SK-N-SH treated with all-trans-retinoic acid at 6 μM for 48 hours (cell line): ENCODE data around the gene KCNIP1.

ENCODE experiments used
- ARNTL ChIP-seq: fragments of 450-650 bp; formaldehyde crosslinking; IDR thresholded peaks from 2 replicates; pipeline ENCODE4 v1.5.0; 2020; ENCODE audit warnings: low read depth, mild to moderate bottlenecking, moderate library complexity, borderline replicate concordance
- CSDC2 ChIP-seq: fragments of 250-450 bp; sonication (Bioruptor Pico); IDR thresholded peaks from 2 replicates; pipeline ENCODE4 v1.5.0; 2020; ENCODE audit warnings: mild to moderate bottlenecking, moderate library complexity
- ESRRG ChIP-seq: fragments of 250-450 bp; sonication (Bioruptor Pico); IDR thresholded peaks from 2 replicates; pipeline ENCODE4 v1.6.1; 2021; ENCODE audit warnings: mild to moderate bottlenecking
- GLIS3 ChIP-seq: fragments of 250-450 bp; sonication (Bioruptor Pico); IDR thresholded peaks from 2 replicates; pipeline ENCODE4 v1.5.0; 2020; ENCODE audit warnings: mild to moderate bottlenecking, moderate library complexity
- ISL1 ChIP-seq: fragments of 250-450 bp; sonication (Bioruptor Pico); IDR thresholded peaks from 2 replicates; pipeline ENCODE4 v2.1.2; 2022; ENCODE audit warnings: mild to moderate bottlenecking, moderate library complexity
- OSR1 ChIP-seq: fragments of 250-450 bp; sonication (Bioruptor Pico); IDR thresholded peaks from 2 replicates; pipeline ENCODE4 v1.8.0; 2022; ENCODE audit warnings: moderate library complexity, mild to moderate bottlenecking, inconsistent platforms
- RARB ChIP-seq: fragments of 250-450 bp; sonication (Bioruptor Pico); IDR thresholded peaks from 2 replicates; pipeline ENCODE4 v1.8.0; 2021; ENCODE audit warnings: mild to moderate bottlenecking, moderate library complexity
- TCF4 ChIP-seq: fragments of 250-450 bp; sonication (Bioruptor Pico); IDR thresholded peaks from 2 replicates; pipeline ENCODE4 v1.8.0; 2021; ENCODE audit warnings: mild to moderate bottlenecking, moderate library complexity, borderline replicate concordance
- TOX ChIP-seq: fragments of 250-450 bp; sonication (Bioruptor Pico); IDR thresholded peaks from 2 replicates; pipeline ENCODE4 v1.8.0; 2021; ENCODE audit warnings: mild to moderate bottlenecking, moderate library complexity, borderline replicate concordance
- TSHZ2 ChIP-seq: fragments of 250-450 bp; sonication (Bioruptor Pico); IDR thresholded peaks from 2 replicates; pipeline ENCODE4 v1.5.0; 2020; ENCODE audit warnings: mild to moderate bottlenecking, moderate library complexity
- ZFP3 ChIP-seq: fragments of 250-450 bp; sonication (Bioruptor Pico); IDR thresholded peaks from 2 replicates; pipeline ENCODE4 v1.5.0; 2020; ENCODE audit warnings: mild to moderate bottlenecking, moderate library complexity
- ZFP30 ChIP-seq: fragments of 450-650 bp; formaldehyde crosslinking; IDR thresholded peaks from 2 replicates; pipeline ENCODE4 v1.5.0; 2022; ENCODE audit warnings: mild to moderate bottlenecking, moderate library complexity
- TF ChIP-seq, protein P1 (sequence below): fragments of 250-450 bp; sonication (Bioruptor Pico); IDR thresholded peaks from 2 replicates; pipeline ENCODE4 v1.8.0; 2021; ENCODE audit warnings: low read depth, mild to moderate bottlenecking, moderate library complexity, borderline replicate concordance
- TF ChIP-seq, protein P2 (sequence below): fragments of 250-450 bp; sonication (Bioruptor Pico); IDR thresholded peaks from 2 replicates; pipeline ENCODE4 v1.5.1; 2020; ENCODE audit warnings: low read depth, mild to moderate bottlenecking, moderate library complexity

GRCh38 chr5:170585273-170585948 is 81.6 kb downstream of the KCNIP1 start:
- no peak for TF ChIP-seq ESRRG (CRISPR knock-in tag)
- TF ChIP-seq OSR1 (CRISPR knock-in tag): no peak
- no peak for TF ChIP-seq ZFP3
- TF ChIP-seq ARNTL (CRISPR knock-in tag): no peak
- TF ChIP-seq, protein P1, sequence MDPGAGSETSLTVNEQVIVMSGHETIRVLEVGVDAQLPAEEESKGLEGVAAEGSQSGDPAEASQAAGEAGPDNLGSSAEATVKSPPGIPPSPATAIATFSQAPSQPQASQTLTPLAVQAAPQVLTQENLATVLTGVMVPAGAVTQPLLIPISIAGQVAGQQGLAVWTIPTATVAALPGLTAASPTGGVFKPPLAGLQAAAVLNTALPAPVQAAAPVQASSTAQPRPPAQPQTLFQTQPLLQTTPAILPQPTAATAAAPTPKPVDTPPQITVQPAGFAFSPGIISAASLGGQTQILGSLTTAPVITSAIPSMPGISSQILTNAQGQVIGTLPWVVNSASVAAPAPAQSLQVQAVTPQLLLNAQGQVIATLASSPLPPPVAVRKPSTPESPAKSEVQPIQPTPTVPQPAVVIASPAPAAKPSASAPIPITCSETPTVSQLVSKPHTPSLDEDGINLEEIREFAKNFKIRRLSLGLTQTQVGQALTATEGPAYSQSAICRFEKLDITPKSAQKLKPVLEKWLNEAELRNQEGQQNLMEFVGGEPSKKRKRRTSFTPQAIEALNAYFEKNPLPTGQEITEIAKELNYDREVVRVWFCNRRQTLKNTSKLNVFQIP (CRISPR knock-in tag): no peak
- no peak for TF ChIP-seq ZFP30 (CRISPR knock-in tag)
- TF ChIP-seq TSHZ2: no peak
- TF ChIP-seq RARB (CRISPR knock-in tag): no peak
- TF ChIP-seq, protein P2, sequence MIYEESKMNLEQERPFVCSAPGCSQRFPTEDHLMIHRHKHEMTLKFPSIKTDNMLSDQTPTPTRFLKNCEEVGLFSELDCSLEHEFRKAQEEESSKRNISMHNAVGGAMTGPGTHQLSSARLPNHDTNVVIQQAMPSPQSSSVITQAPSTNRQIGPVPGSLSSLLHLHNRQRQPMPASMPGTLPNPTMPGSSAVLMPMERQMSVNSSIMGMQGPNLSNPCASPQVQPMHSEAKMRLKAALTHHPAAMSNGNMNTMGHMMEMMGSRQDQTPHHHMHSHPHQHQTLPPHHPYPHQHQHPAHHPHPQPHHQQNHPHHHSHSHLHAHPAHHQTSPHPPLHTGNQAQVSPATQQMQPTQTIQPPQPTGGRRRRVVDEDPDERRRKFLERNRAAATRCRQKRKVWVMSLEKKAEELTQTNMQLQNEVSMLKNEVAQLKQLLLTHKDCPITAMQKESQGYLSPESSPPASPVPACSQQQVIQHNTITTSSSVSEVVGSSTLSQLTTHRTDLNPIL (CRISPR knock-in tag): no peak
- no peak for TF ChIP-seq CSDC2 (CRISPR knock-in tag)
- TF ChIP-seq ISL1 (CRISPR knock-in tag): no peak
- no peak for TF ChIP-seq GLIS3 (CRISPR knock-in tag)
- no peak for TF ChIP-seq TOX
- TF ChIP-seq TCF4: no peak
